Measurements from ENCODE around the gene LGALS9. TPM values are rescaled to one million over a fixed set of nuclear protein-coding genes. Genes with fewer than 3 reads are reported as not detected.
"Not testable (repeated sequence)": the region's sequence is repeated elsewhere in the genome, so short reads cannot be mapped to it uniquely, and the experiment has no call there.

Gene LGALS9
- total RNA-seq, 1 donor from 2014 or later, result 15.2 TPM

- intact Hi-C loops (cut with micrococcal nuclease), result no loop called here
- Histone ChIP-seq H3K4me3 (peak overlapping the region; percentile 62), H3K36me3 (peaks cover 4% of the 10 kb centered on the region), H3K27ac (replicated peaks) (peak overlapping the region; percentile 85), H3K9me3 (replicated peaks) (no peaks in the 10 kb centered on the region), H3K4me1 (peaks cover 50% of the 10 kb centered on the region), H3K27me3 (ENCODE audit: low read depth) (no peaks in the 10 kb centered on the region)
- no peak for DNase-seq
- TF ChIP-seq CTCF (IDR thresholded peaks at IDR 0.05; ENCODE audit: borderline replicate concordance), result no peak
Observed at GRCh38 chr17:27631411-27631760, 398 bp downstream of the LGALS9 start.

- no peaks in the 10 kb centered on the region for H3K9me3 ChIP-seq (replicated peaks)
- peak overlapping the region; percentile 85 for H3K27ac ChIP-seq (replicated peaks)
- no peak for DNase-seq
- H3K27me3 ChIP-seq (ENCODE audit: low read depth), result no peaks in the 10 kb centered on the region
- H3K36me3 ChIP-seq, result peaks cover 4% of the 10 kb centered on the region
- peaks cover 50% of the 10 kb centered on the region for H3K4me1 ChIP-seq
- intact Hi-C loops (cut with micrococcal nuclease), result no loop called here
- H3K4me3 ChIP-seq, result peak overlapping the region; percentile 62
- TF ChIP-seq CTCF (IDR thresholded peaks at IDR 0.05; ENCODE audit: borderline replicate concordance), result no peak
Observed at GRCh38 chr17:27631897-27632725, 1.1 kb downstream of the LGALS9 start.

DNA sequence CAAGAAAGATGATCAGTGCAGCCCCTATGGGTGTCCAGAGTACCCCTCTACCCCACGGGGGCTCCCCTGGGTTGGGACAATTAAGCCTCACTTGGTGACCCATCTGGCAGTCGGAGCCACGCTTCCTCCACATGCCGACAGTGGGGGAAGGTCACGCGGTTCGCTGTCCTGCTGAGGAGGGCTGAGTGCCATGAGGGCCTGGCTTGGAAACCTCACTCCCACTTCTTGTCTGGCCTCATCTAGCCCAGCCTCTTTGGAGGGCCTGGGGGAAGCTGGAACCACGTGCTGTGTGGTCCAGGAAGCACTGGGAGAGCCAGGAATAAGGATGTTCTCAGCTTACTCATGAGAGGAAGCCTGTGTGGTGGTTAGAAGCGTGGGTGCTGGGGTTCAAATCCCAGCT is 1.8 kb downstream of the LGALS9 start:
- H3K27me3 ChIP-seq (ENCODE audit: low read depth); H3K36me3 ChIP-seq; intact Hi-C loops (cut with micrococcal nuclease); H3K9me3 ChIP-seq (replicated peaks): not testable (repeated sequence)
- Histone ChIP-seq H3K4me3 (peak overlapping the region; percentile 62), H3K27ac (replicated peaks) (peak overlapping the region; percentile 85), H3K4me1 (peaks cover 50% of the 10 kb centered on the region)
- peak; percentile 81 for DNase-seq

DNA sequence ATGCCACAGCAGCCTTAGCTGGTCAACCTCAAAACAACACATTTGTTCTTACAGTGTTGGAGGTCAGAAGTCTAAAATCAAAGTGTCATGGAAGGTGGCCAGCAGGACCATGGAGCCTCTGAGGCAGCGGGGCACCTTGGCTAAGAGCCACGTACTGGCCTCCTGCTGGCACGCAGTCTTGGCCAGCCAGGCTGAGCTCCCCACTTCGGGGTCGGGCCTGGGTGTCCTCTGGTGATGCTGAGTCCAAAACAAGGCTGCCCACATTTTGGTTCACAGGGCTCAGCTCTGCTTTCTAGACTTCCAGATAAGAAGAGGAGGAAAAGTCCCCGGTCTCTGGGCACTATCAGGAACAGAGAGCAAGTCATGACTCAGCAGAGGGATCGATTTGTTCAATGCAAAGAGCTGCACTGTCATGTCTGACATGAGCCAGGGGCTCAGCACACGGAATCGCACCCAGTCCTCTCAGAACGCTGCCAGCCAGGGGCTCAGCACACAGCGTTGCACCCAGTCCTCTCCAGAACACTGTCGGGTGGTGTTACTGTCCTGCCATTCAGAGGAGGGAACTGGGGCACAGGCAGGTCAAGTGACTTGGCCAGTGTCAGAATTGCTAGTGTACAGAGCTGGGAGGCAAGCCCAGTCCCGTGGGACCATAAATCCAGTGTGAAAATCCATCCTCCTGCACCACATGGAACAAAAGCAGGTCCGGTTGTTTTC is 2.5 kb downstream of the LGALS9 start:
- H3K9me3 ChIP-seq (replicated peaks), result no peaks in the 10 kb centered on the region
- no peak for TF ChIP-seq CTCF (IDR thresholded peaks at IDR 0.05; ENCODE audit: borderline replicate concordance)
- intact Hi-C loops (cut with micrococcal nuclease), result no loop called here
- H3K27me3 ChIP-seq (ENCODE audit: low read depth), result no peaks in the 10 kb centered on the region
- DNase-seq, result no peak
- peak overlapping the region; percentile 85 for H3K27ac ChIP-seq (replicated peaks)
- peak overlapping the region; percentile 26 for H3K4me3 ChIP-seq
- no peaks in the 10 kb centered on the region for H3K36me3 ChIP-seq
- H3K4me1 ChIP-seq, result peaks cover 50% of the 10 kb centered on the region

GRCh38 chr17:27634026-27634335 is 3.0 kb downstream of the LGALS9 start:
- no peak for TF ChIP-seq CTCF (IDR thresholded peaks at IDR 0.05; ENCODE audit: borderline replicate concordance)
- peak overlapping the region; percentile 85 for H3K27ac ChIP-seq (replicated peaks)
- H3K27me3 ChIP-seq (ENCODE audit: low read depth), result no peaks in the 10 kb centered on the region
- H3K4me1 ChIP-seq, result peaks cover 50% of the 10 kb centered on the region
- H3K9me3 ChIP-seq (replicated peaks), result no peaks in the 10 kb centered on the region
- no peak for DNase-seq
- intact Hi-C loops (cut with micrococcal nuclease), result no loop called here
- peaks cover 2% of the 10 kb centered on the region for H3K36me3 ChIP-seq
- H3K4me3 ChIP-seq, result no peak overlapping the region

- Histone ChIP-seq H3K27ac (replicated peaks) (no peak overlapping the region), H3K4me3 (no peak overlapping the region), H3K27me3 (ENCODE audit: low read depth) (no peaks in the 10 kb centered on the region), H3K9me3 (replicated peaks) (no peaks in the 10 kb centered on the region), H3K36me3 (peaks cover 7% of the 10 kb centered on the region), H3K4me1 (peaks cover 50% of the 10 kb centered on the region)
- no peak for DNase-seq
- TF ChIP-seq CTCF (IDR thresholded peaks at IDR 0.05; ENCODE audit: borderline replicate concordance), result no peak
- intact Hi-C loops (cut with micrococcal nuclease), result no loop called here
Observed at GRCh38 chr17:27634776-27635175, 3.8 kb downstream of the LGALS9 start.

All from left ventricle myocardium inferior (tissue), 1 donor.